Measurements from ENCODE around the gene STARD5.

Gene STARD5

DNA sequence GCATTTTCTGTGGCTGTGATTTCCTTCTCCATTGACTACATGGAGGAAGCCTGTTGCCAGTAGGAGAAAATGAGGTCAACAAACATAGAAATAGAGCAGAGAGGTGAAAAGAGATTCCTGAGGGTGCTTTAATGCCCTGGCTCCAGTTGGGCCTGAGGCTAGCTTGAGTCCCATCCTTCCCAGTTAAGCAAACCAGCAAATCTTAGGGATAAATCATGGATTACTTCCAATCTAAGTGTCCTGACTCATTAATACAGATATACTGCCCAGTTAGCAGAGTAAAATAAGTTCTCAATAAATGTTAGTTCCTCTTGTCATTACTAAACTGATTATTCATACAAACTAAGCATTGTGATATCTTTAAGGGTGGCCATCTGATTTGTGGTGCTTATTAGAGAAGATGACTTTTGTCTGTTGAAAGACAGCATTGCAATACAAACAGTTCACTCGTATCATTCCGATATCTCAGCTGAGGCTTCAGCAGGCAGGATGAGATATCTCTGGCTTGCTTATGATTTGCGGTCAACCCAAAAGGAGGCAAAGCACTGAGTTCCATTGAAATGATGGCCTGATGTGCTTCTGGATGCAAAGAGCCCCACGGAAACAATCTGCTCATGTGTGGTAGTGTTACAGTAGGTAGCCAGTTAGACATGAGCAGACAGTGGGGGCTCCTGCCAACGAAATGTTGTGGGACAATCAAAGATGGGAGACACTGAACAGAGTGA is 6.6 kb upstream of the STARD5 start:
- Histone ChIP-seq H3K4me3 (no peak overlapping the region), H3K9ac (no peak overlapping the region), H3K36me3 (no peaks in the 10 kb centered on the region), H3K27me3 (no peaks in the 10 kb centered on the region), H4K20me1 (no peaks in the 10 kb centered on the region), H3K4me2 (peak overlapping the region; percentile 59), H3K27ac (no peak overlapping the region), H3K4me1 (peaks cover 17% of the 10 kb centered on the region), H3K9me3 (no peaks in the 10 kb centered on the region)
- no peak for TF ChIP-seq Cebpa-rat (IDR thresholded peaks at IDR 0.05)

DNA sequence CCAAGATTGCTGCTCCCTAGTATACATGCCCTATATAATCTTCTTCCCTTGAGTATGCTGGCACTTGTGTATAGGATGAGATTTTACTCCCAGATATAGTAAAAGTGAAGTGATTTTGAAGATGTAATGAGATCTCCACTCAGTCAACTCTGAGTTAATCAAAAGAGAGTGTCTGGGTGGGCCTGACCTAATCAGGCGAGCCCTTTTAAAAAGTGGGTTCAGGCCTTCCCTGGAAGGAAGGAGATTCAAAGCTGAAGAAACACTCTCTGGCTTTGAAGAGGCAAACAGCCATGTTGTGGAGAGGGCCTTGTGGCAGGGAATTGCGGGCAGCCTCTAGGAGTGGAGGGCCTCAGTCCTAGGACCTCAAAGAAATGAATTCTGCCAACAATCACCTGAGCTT is 5.5 kb upstream of the STARD5 start:
- Histone ChIP-seq H3K27ac (no peak overlapping the region), H3K27me3 (no peaks in the 10 kb centered on the region), H3K4me2 (no peak overlapping the region), H3K4me3 (no peak overlapping the region), H3K4me1 (peaks cover 25% of the 10 kb centered on the region), H3K36me3 (no peaks in the 10 kb centered on the region), H4K20me1 (no peaks in the 10 kb centered on the region), H3K9ac (no peak overlapping the region), H3K9me3 (no peaks in the 10 kb centered on the region)
- no peak for TF ChIP-seq Cebpa-rat (IDR thresholded peaks at IDR 0.05)

DNA sequence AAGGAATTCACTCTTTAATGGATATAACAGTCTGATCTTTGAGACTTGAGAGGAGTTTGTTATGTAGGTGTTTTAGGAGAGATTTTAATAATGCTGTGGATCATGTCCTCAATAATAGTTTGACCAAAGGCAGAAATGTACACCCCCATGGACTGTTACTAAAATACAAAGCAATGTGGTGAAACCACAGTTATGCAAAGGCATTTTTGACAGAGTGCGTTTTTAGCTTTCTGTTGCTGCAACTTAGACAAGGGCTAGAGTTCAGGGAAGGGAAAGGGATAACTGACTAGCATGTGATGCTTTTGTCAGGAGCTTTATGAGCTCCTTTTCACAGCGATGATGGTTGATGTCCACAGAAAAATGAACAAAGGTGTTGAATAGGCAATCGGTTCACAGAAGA is 3.6 kb upstream of the STARD5 start:
- H4K20me1 ChIP-seq: no peaks in the 10 kb centered on the region
- no peaks in the 10 kb centered on the region for H3K36me3 ChIP-seq
- no peak overlapping the region for H3K4me2 ChIP-seq
- H3K9ac ChIP-seq: no peak overlapping the region
- no peak overlapping the region for H3K27ac ChIP-seq
- H3K27me3 ChIP-seq: no peaks in the 10 kb centered on the region
- no peak for TF ChIP-seq Cebpa-rat (IDR thresholded peaks at IDR 0.05)
- H3K4me1 ChIP-seq: peaks cover 39% of the 10 kb centered on the region
- no peak overlapping the region for H3K4me3 ChIP-seq
- H3K9me3 ChIP-seq: no peaks in the 10 kb centered on the region

DNA sequence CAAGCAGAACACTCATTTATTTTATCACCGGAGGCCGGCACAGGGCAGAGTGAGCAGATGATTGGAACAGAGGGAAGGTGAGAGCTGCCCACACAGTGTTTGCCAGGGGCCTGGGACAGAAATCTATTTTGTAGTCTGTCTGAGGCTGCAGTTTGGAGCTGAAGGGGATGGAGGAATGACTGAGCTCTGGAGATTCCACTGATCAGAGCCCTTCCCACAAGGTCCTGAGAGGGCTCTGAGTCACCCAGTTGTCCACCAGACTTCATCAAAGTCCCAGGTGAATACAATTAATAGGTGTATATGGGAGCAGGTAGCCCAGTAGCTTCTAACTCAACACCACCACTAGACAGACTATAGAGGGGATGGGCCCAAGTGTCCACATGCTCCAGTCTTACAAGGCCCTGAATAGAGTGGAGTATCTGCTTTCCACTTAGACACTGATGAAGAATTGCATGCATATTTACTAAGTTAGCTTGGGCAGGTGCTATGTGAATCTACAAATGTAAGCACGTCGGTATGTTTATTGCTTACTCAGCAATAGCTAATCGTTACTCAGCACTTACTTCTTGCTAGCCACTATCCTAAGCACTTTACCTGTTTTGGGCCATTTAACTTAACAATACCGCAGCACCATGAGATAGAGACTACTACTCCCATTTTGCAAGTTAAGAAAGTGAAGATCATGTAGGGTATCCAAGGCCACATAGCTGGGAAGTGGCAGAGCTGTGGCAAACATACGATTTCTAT is 2.7 kb upstream of the STARD5 start:
- no peak overlapping the region for H3K4me3 ChIP-seq
- no peaks in the 10 kb centered on the region for H3K9me3 ChIP-seq
- no peak overlapping the region for H3K9ac ChIP-seq
- no peaks in the 10 kb centered on the region for H3K27me3 ChIP-seq
- H3K4me2 ChIP-seq: no peak overlapping the region
- no peaks in the 10 kb centered on the region for H3K36me3 ChIP-seq
- no peak overlapping the region for H3K27ac ChIP-seq
- no peak for TF ChIP-seq Cebpa-rat (IDR thresholded peaks at IDR 0.05)
- H3K4me1 ChIP-seq: peaks cover 37% of the 10 kb centered on the region
- no peaks in the 10 kb centered on the region for H4K20me1 ChIP-seq

DNA sequence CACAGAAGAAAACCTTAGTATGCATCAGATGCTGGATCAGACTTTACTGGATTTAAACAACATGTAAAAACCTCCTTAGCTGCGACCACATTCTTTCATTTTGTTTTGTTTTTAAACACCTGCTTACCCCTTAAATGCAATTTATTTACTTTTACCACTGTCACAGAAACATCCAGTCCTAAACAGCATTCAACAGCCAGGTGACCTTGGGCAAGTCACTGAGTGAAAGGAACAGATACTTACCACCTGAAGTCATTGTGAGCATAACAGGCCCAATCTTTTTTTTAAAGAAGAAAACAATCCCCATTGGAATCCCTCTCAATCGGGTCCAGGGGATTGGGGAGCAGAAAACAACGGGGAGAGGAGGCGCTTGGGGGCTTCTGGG is 390 bp downstream of the STARD5 start:
- Histone ChIP-seq H3K9ac (peak overlapping the region; percentile 75), H3K4me2 (peak overlapping the region; percentile 93), H4K20me1 (no peaks in the 10 kb centered on the region), H3K4me1 (peaks cover 23% of the 10 kb centered on the region), H3K9me3 (no peaks in the 10 kb centered on the region), H3K27ac (0 out of 2 replicates have a peak overlapping the region, but pooled peaks have one; percentile 24), H3K36me3 (peaks cover 21% of the 10 kb centered on the region), H3K27me3 (no peaks in the 10 kb centered on the region), H3K4me3 (peak overlapping the region; percentile 72)
- TF ChIP-seq Cebpa-rat (IDR thresholded peaks at IDR 0.05): no peak

DNA sequence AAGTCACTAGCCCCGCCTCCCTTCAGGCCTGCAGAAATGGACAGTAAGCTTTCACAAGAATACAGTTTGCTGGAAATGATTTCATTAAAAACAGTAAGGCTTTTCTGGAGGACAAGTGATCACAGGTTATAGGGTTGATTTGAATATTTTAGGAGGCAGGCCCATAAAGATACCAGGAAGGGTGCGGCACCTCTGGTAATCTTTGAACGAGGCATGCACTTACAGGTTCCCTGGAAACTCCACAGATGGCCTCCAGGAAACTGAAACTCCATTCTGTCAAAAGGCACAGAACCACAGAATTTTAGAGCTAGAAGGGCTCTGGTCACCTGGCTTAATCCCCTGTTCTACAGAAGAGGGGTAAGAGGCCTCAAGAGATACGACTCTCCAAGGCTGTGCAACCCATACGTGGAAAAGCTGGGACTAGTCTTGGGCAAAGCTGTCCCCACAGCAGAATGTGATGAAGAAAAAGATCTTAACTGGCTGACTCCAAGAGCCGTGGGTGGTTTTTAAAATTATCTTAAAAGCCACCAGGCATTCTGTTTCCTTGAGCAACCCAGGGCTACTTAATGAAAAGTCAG is 1.2 kb downstream of the STARD5 start:
- peaks cover 29% of the 10 kb centered on the region for H3K36me3 ChIP-seq
- no peak overlapping the region for H3K9ac ChIP-seq
- no peak overlapping the region for H3K27ac ChIP-seq
- no peaks in the 10 kb centered on the region for H4K20me1 ChIP-seq
- H3K4me3 ChIP-seq: no peak overlapping the region
- H3K9me3 ChIP-seq: no peaks in the 10 kb centered on the region
- no peak for TF ChIP-seq Cebpa-rat (IDR thresholded peaks at IDR 0.05)
- no peaks in the 10 kb centered on the region for H3K27me3 ChIP-seq
- peaks cover 23% of the 10 kb centered on the region for H3K4me1 ChIP-seq
- H3K4me2 ChIP-seq: peak overlapping the region; percentile 93; the same call in 1 of the 2 replicates

DNA sequence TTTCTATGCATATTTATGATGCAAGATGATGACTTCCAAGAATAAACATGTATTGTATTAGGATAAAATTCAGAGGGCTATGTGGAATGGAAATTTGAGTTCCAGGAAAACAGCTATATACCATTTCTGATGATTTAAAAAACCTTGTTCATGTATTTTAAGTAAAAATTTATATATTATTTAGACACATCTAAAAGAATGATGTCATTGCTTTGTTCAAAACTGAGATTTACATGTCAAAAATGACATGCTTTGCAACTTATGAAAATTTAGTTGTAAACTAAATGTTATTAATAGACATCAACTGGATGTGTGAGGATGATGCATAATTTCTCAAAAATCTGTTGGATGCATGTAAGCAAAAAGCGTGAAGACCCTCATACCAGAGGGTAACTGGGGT is 2.3 kb downstream of the STARD5 start:
- H4K20me1 ChIP-seq: no peaks in the 10 kb centered on the region
- H3K4me1 ChIP-seq: peaks cover 23% of the 10 kb centered on the region
- H3K27ac ChIP-seq: no peak overlapping the region
- no peaks in the 10 kb centered on the region for H3K9me3 ChIP-seq
- peaks cover 39% of the 10 kb centered on the region for H3K36me3 ChIP-seq
- no peak overlapping the region for H3K9ac ChIP-seq
- no peaks in the 10 kb centered on the region for H3K27me3 ChIP-seq
- no peak overlapping the region for H3K4me2 ChIP-seq
- no peak for TF ChIP-seq Cebpa-rat (IDR thresholded peaks at IDR 0.05)
- no peak overlapping the region for H3K4me3 ChIP-seq

DNA sequence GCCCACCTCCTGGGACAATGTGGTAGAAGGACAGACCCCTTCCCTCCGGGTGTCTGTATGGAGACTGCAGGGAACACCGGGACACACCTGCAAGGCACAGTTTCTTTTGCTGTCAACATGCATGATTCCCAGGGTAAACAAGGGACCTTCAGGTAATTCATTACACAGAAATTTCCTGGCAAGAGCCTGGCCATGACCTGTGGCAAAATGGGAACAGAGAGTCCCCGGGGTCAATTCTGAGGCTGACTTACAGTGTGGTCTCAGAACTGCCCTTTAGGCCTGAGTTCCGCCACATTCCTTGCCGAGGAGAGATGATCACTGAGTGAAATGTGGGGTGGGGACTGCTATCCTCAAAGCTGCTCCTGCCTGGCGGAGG is 6.3 kb downstream of the STARD5 start:
- Histone ChIP-seq H3K4me1 (peaks cover 6% of the 10 kb centered on the region), H3K9me3 (no peaks in the 10 kb centered on the region), H3K27me3 (no peaks in the 10 kb centered on the region), H3K36me3 (peaks cover 59% of the 10 kb centered on the region), H3K9ac (no peak overlapping the region), H3K4me2 (no peak overlapping the region), H4K20me1 (no peaks in the 10 kb centered on the region), H3K27ac (no peak overlapping the region), H3K4me3 (no peak overlapping the region)
- no peak for TF ChIP-seq Cebpa-rat (IDR thresholded peaks at IDR 0.05)

DNA sequence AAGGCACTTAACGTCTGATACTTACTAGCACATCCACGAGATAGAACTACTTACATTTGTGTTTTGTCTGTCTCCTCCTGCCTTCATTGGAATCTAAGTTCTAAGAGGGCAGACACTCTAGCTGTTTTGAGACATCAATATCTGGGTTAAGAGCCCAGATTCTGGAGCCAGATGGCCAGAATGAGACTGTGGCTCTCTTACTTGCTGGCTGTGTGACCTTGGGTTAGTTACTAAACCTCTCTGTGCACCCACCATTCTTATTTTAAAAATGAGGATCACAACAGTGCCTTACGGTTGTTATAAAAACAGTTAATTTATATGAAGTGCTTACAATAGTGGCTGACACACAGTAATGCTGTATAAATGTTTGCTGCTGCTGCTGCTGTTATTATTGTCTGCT is 7.7 kb downstream of the STARD5 start:
- peaks cover 59% of the 10 kb centered on the region for H3K36me3 ChIP-seq
- H3K9ac ChIP-seq: no peak overlapping the region
- H3K9me3 ChIP-seq: no peaks in the 10 kb centered on the region
- no peak overlapping the region for H3K27ac ChIP-seq
- H4K20me1 ChIP-seq: no peaks in the 10 kb centered on the region
- no peak overlapping the region for H3K4me2 ChIP-seq
- H3K4me1 ChIP-seq: peaks cover 18% of the 10 kb centered on the region
- TF ChIP-seq Cebpa-rat (IDR thresholded peaks at IDR 0.05): no peak
- H3K4me3 ChIP-seq: no peak overlapping the region
- H3K27me3 ChIP-seq: no peaks in the 10 kb centered on the region

All from BLaER1 (cell line).